IPS-NIHi7 (cell line): ENCODE measurements around the gene EPHB1.
"Not testable (repeated sequence)": the region's sequence is repeated elsewhere in the genome, so short reads cannot be mapped to it uniquely, and the experiment has no call there.

Experiments used
- DNase-seq: peaks from one replicate; pipeline ENCODE4 v3.0.0; 2012; ENCODE audit warnings: mixed read lengths; ENCODE audit errors: extremely low spot score

EPHB1 gene

GRCh38 chr3:135047061-135047460 is 252.0 kb downstream of the EPHB1 start:
- DNase-seq, result no peak

- peak; percentile 37 for DNase-seq
These were observed 255.5 kb downstream of the EPHB1 start for GRCh38 chr3:135050536-135050935.

GRCh38 chr3:135051409-135051973 is 256.4 kb downstream of the EPHB1 start:
- DNase-seq, result no peak

- DNase-seq, result no peak
These were observed 260.4 kb downstream of the EPHB1 start for GRCh38 chr3:135055449-135055848.

GRCh38 chr3:135056084-135056730 is 261.1 kb downstream of the EPHB1 start:
- no peak for DNase-seq

GRCh38 chr3:135056733-135057310 is 261.8 kb downstream of the EPHB1 start:
- no peak for DNase-seq

- DNase-seq, result no peak
These were observed 262.9 kb downstream of the EPHB1 start for GRCh38 chr3:135057996-135058395.

GRCh38 chr3:135059580-135059979 is 264.5 kb downstream of the EPHB1 start:
- no peak for DNase-seq

GRCh38 chr3:135066844-135067727 is 272.0 kb downstream of the EPHB1 start:
- not testable (repeated sequence) for DNase-seq

- no peak for DNase-seq
These were observed 273.0 kb downstream of the EPHB1 start for GRCh38 chr3:135068011-135068410.

GRCh38 chr3:135069406-135069805 is 274.3 kb downstream of the EPHB1 start:
- DNase-seq, result no peak

- no peak for DNase-seq
These were observed 276.4 kb downstream of the EPHB1 start for GRCh38 chr3:135071483-135071882.

- DNase-seq, result no peak
These were observed 277.4 kb downstream of the EPHB1 start for GRCh38 chr3:135072431-135072830.

GRCh38 chr3:135075157-135075556 is 280.1 kb downstream of the EPHB1 start:
- no peak for DNase-seq

- no peak for DNase-seq
These were observed 281.3 kb downstream of the EPHB1 start for GRCh38 chr3:135076341-135076740.

GRCh38 chr3:135077186-135077585 is 282.1 kb downstream of the EPHB1 start:
- DNase-seq, result no peak

- DNase-seq, result peak; percentile 49
These were observed 283.2 kb downstream of the EPHB1 start for GRCh38 chr3:135078283-135078682.

- no peak for DNase-seq
These were observed 284.0 kb downstream of the EPHB1 start for GRCh38 chr3:135079095-135079494.

GRCh38 chr3:135081451-135081850 is 286.4 kb downstream of the EPHB1 start:
- no peak for DNase-seq

- no peak for DNase-seq
These were observed 286.9 kb downstream of the EPHB1 start for GRCh38 chr3:135081856-135082434.

- no peak for DNase-seq
These were observed 287.6 kb downstream of the EPHB1 start for GRCh38 chr3:135082706-135083105.

- no peak for DNase-seq
These were observed 288.1 kb downstream of the EPHB1 start for GRCh38 chr3:135083179-135083578.
